ENCODE results near the gene GJB5. TPM values are rescaled to one million over a fixed set of nuclear protein-coding genes. Genes with fewer than 3 reads are reported as not detected.
A peak's percentile ranks its signal among the peaks of the same experiment; 100 is the strongest.

Gene GJB5
- total RNA-seq, 3 donors from 2014 or later: 0.73 to 1.3 TPM; not detected in 1

- no peaks in the 10 kb centered on the region for H3K27me3 ChIP-seq
- DNase-seq (ENCODE audit: low spot score in 2 of 2): no peak
- H3K36me3 ChIP-seq: no peaks in the 10 kb centered on the region
- no peak overlapping the region for H3K27ac ChIP-seq
- no peak overlapping the region for H3K4me3 ChIP-seq
- intact Hi-C loops (cut with DNase I; ENCODE audit: low total_unique reads): no loop called here
- no peaks in the 10 kb centered on the region for H3K4me1 ChIP-seq
- H3K9me3 ChIP-seq: no peaks in the 10 kb centered on the region
- TF ChIP-seq POLR2A (IDR thresholded peaks at IDR 0.05): no peak
- TF ChIP-seq POLR2AphosphoS5 (IDR thresholded peaks at IDR 0.05): no peak
- no peak for TF ChIP-seq CTCF (IDR thresholded peaks at IDR 0.05)
Measured at GRCh38 chr1:34739613-34740012, 15.2 kb upstream of the GJB5 start.

- intact Hi-C loops (cut with DNase I; ENCODE audit: low total_unique reads): no loop called here
- H3K9me3 ChIP-seq: no peaks in the 10 kb centered on the region
- no peaks in the 10 kb centered on the region for H3K27me3 ChIP-seq
- H3K36me3 ChIP-seq: no peaks in the 10 kb centered on the region
- TF ChIP-seq POLR2A (IDR thresholded peaks at IDR 0.05) (no peak), CTCF (IDR thresholded peaks at IDR 0.05) (no peak), POLR2AphosphoS5 (IDR thresholded peaks at IDR 0.05) (no peak)
- no peak for DNase-seq (ENCODE audit: low spot score in 2 of 2)
- no peaks in the 10 kb centered on the region for H3K4me1 ChIP-seq
- no peak overlapping the region for H3K4me3 ChIP-seq
- H3K27ac ChIP-seq: no peak overlapping the region
Measured at GRCh38 chr1:34740161-34740868, 14.5 kb upstream of the GJB5 start.

- DNase-seq (ENCODE audit: low spot score in 2 of 2): peak; percentile 53 to 84
- H3K27ac ChIP-seq: no peak overlapping the region
- TF ChIP-seq CTCF (IDR thresholded peaks at IDR 0.05): peak; percentile 38 to 84 (median 77)
- no peak for TF ChIP-seq POLR2A (IDR thresholded peaks at IDR 0.05)
- no peak for TF ChIP-seq POLR2AphosphoS5 (IDR thresholded peaks at IDR 0.05)
- peaks cover 0 to 5% of the 10 kb centered on the region in 2 donors for H3K27me3 ChIP-seq
- H3K36me3 ChIP-seq: no peaks in the 10 kb centered on the region
- intact Hi-C loops (cut with DNase I; ENCODE audit: low total_unique reads): no loop called here
- H3K9me3 ChIP-seq: no peaks in the 10 kb centered on the region
- no peak overlapping the region for H3K4me3 ChIP-seq
- H3K4me1 ChIP-seq: no peaks in the 10 kb centered on the region
Measured at GRCh38 chr1:34742667-34743270, 12.1 kb upstream of the GJB5 start.

GRCh38 chr1:34743775-34744174 lies 11.1 kb upstream of the GJB5 start:
- Histone ChIP-seq H3K27me3 (peaks cover 0 to 5% of the 10 kb centered on the region in 2 donors), H3K9me3 (no peaks in the 10 kb centered on the region), H3K4me1 (no peaks in the 10 kb centered on the region), H3K27ac (no peak overlapping the region), H3K4me3 (no peak overlapping the region), H3K36me3 (no peaks in the 10 kb centered on the region)
- TF ChIP-seq POLR2A (IDR thresholded peaks at IDR 0.05): no peak
- TF ChIP-seq CTCF (IDR thresholded peaks at IDR 0.05): no peak
- TF ChIP-seq POLR2AphosphoS5 (IDR thresholded peaks at IDR 0.05): no peak
- no peak for DNase-seq (ENCODE audit: low spot score in 2 of 2)
- intact Hi-C loops (cut with DNase I; ENCODE audit: low total_unique reads): no loop called here

- Histone ChIP-seq H3K27me3 (peaks cover 0 to 5% of the 10 kb centered on the region in 2 donors), H3K4me1 (no peaks in the 10 kb centered on the region), H3K9me3 (no peaks in the 10 kb centered on the region), H3K4me3 (no peak overlapping the region), H3K36me3 (no peaks in the 10 kb centered on the region), H3K27ac (no peak overlapping the region)
- DNase-seq (ENCODE audit: low spot score in 2 of 2): no peak
- TF ChIP-seq POLR2A (IDR thresholded peaks at IDR 0.05) (no peak), CTCF (IDR thresholded peaks at IDR 0.05) (no peak), POLR2AphosphoS5 (IDR thresholded peaks at IDR 0.05) (no peak)
- intact Hi-C loops (cut with DNase I; ENCODE audit: low total_unique reads): no loop called here
Measured at GRCh38 chr1:34744851-34745250, 10.0 kb upstream of the GJB5 start.

Data from breast epithelium (tissue), 4 donors.